ENCODE measurements around the gene TTC23.

DNA sequence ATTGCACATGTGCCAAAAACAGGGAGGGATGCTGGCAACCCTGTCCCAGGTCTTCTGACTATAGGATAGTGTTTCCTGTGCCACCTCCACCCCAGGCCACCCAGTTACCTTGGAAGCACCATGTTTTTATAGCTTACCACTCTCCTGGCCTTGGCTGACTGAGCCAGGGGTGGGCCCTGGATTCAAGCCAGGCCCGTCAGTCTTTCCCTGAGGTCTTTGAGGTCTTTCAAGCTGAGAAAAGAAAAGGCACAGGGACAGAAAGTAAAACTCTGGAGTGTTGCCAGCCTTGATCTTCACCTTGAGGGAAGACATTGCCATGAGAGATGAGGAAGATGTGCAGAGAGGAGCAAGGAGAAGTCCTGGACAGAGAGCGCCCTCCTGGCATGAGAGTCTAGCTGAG is 98.2 kb downstream of the TTC23 start:
- TF ChIP-seq, protein P1, sequence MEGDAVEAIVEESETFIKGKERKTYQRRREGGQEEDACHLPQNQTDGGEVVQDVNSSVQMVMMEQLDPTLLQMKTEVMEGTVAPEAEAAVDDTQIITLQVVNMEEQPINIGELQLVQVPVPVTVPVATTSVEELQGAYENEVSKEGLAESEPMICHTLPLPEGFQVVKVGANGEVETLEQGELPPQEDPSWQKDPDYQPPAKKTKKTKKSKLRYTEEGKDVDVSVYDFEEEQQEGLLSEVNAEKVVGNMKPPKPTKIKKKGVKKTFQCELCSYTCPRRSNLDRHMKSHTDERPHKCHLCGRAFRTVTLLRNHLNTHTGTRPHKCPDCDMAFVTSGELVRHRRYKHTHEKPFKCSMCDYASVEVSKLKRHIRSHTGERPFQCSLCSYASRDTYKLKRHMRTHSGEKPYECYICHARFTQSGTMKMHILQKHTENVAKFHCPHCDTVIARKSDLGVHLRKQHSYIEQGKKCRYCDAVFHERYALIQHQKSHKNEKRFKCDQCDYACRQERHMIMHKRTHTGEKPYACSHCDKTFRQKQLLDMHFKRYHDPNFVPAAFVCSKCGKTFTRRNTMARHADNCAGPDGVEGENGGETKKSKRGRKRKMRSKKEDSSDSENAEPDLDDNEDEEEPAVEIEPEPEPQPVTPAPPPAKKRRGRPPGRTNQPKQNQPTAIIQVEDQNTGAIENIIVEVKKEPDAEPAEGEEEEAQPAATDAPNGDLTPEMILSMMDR (IDR thresholded peaks at IDR 0.05; ENCODE audit: low read length): no peak
- TF ChIP-seq EZH2 (optimal IDR thresholded peaks at IDR 0.05; ENCODE audit: low read depth, low read length) (no peak), EZH2phosphoT487 (IDR thresholded peaks at IDR 0.05; ENCODE audit: low read length) (no peak)

All from MM.1S (cell line).